Spinal cord (tissue), 10 donors: Measurements from ENCODE around the gene SLC22A5. TPM values are rescaled to one million over a fixed set of nuclear protein-coding genes. Genes with fewer than 3 reads are reported as not detected.

Experiments used
- DNase-seq, 6 donors: peaks; one replicate each; pipeline versions ENCODE4 v3.0.0 to v3.0.0-alpha.2; 2013 to 2015; ENCODE audit warnings: low spot score in 6 of 6, low read depth in 4 of 6
- H3K27ac ChIP-seq: one replicate; pipeline ENCODE4 v1.5.1; 2013; ENCODE audit warnings: low read depth, low read length, control low read depth
- H3K27me3 ChIP-seq: one replicate; pipeline ENCODE4 v1.6.1; 2013; ENCODE audit warnings: low read length; ENCODE audit not compliant: control insufficient read depth, insufficient read depth
- H3K36me3 ChIP-seq: one replicate; pipeline ENCODE4 v1.6.1; 2013; ENCODE audit warnings: low read length; ENCODE audit not compliant: control insufficient read depth, insufficient read depth
- H3K4me1 ChIP-seq: one replicate; pipeline ENCODE4 v1.6.1; 2013; ENCODE audit warnings: low read length; ENCODE audit not compliant: control insufficient read depth, insufficient read depth
- H3K4me3 ChIP-seq: one replicate; pipeline ENCODE4 v1.5.1; 2013; ENCODE audit warnings: low read depth, low read length, control low read depth
- H3K9me3 ChIP-seq: one replicate; pipeline ENCODE4 v1.6.1; 2013; ENCODE audit warnings: low read length; ENCODE audit not compliant: control insufficient read depth, insufficient read depth
- WGBS: methylation state at CpG from one replicate; pipeline ENCODE4 v1.1.5; 2013; ENCODE audit warnings: missing lambda C conversion rate; ENCODE audit not compliant: insufficient coverage; 5-methylcytosine and 5-hydroxymethylcytosine counted together
- polyA plus RNA-seq, 2 donors: library from polyadenylated mRNA; unstranded; fragments of 120-200 nt; gene quantifications; one replicate each; pipeline ENCODE4 v1.2.1, GENCODE V29; 2013; ENCODE audit not compliant: insufficient read length in 2 of 2
- total RNA-seq, 2 donors: library from RNA; depleted of rRNA in 1 of 2; stranded (reverse); fragments of 120-200 nt in 1 of 2; fragments of >200 nt in 1 of 2; gene quantifications; one replicate each; pipeline versions ENCODE4 v1.2.3 to v1.2.4, GENCODE V29; 2013 to 2014
- donor health status: healthy.

SLC22A5 gene
- total and polyA plus RNA-seq, 4 donors = 9.3 to 12.9 (median 11.3) TPM

DNA sequence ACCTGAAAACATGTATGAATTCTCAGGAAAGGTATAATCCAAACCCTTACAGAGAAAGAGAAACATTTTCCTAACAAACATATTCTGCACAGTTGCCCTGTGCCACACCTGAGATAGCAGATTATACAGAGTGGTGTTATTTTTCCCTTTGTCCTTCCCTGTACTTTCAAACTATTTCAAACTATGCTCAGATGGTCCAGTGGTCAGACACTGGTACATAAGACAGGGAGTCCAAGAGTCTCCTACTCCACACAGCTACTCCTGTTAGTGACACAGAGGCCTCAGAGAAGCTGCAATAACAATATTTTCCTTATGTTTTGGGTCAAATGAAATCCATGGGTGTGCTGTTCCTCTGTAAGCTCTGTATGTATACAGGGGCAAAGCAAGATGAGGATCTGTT lies 30.0 kb upstream of the SLC22A5 start:
- peaks cover 7% of the 10 kb centered on the region for H3K36me3 ChIP-seq
- no peaks in the 10 kb centered on the region for H3K27me3 ChIP-seq
- H3K4me3 ChIP-seq = no peak overlapping the region
- no peak overlapping the region for H3K27ac ChIP-seq
- H3K4me1 ChIP-seq = no peaks in the 10 kb centered on the region
- no peaks in the 10 kb centered on the region for H3K9me3 ChIP-seq
- DNase-seq = no peak

DNA sequence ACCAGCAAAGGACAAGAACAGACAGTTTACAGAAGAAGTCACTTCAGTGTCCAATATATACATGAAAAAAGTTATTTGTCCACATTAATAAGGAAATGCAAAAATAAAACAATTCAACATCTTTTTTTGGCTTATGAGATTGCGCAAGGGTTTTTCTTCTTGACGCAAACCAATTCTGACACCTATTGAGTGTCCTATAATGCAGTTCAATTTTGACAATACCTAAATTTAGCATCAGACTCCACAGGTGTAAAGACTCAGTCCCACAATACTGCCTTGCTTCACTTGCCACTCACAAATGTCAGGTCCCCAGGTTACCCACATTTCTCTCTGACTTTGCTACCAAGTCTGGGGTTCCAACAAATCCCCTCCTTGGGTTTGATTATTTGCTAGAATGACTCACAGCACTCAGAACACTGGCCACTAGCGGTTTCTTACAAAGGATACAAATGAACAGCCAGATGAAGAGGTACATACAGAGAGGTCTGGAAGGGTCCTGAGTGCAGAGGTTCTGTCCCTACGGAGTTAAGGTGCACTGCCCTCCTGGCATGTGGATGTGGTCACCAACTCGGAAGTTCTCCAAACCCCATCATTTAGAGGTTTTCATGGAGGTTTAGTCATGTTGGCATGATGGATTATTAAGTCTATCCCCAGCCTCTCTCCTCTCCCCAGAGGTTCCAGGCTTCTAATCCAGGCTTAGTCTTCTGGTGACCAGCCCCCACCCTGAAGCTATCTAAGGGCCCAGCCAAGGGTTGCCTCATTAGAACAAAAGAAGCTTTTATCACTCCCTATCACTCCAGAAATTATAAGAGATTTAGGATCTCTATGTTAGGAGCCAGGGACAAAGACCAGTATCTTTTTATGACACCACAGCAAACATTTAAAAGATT lies 27.0 kb upstream of the SLC22A5 start:
- H3K4me3 ChIP-seq = no peak overlapping the region
- H3K9me3 ChIP-seq = no peaks in the 10 kb centered on the region
- no peak for DNase-seq
- peaks cover 7% of the 10 kb centered on the region for H3K36me3 ChIP-seq
- no peaks in the 10 kb centered on the region for H3K27me3 ChIP-seq
- H3K4me1 ChIP-seq = no peaks in the 10 kb centered on the region
- H3K27ac ChIP-seq = no peak overlapping the region
- 94% methylated on average over 2 of the region's 5 CpGs for WGBS

DNA sequence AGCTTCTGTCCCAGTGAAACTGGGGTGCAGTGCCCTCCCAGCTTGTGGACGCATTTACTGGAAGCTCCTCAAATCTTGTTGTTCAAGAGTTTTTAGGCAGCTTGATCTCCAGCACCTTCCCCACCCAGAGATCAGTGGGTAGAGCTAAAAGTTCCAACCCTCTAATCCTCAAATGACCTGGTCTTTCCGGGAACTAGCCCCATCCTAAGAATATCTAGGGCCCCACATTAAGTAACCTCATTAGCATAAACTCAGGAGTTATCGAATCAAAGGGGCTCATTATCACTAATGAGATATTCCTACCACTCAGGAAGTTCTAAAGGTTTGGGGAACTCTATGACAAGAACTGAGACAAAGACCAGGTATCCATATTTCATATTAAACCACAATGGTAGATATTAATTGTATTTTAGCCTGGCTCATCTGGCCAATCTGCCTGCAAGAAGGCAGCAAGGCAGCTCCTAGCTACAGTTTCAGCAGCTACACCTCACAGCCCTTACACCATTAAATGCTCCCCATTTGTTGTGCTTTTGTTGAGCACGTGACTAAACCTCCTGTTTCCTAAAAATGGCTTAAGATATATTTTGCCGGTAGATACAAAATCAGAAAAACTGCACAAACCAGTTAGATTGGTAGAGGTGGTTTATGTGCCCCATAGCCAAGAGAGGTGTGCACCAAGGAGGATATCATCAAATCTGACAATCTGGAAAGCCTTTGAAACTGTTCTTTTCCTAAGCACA lies 24.6 kb upstream of the SLC22A5 start:
- no peaks in the 10 kb centered on the region for H3K4me1 ChIP-seq
- no peak for DNase-seq
- H3K27ac ChIP-seq = no peak overlapping the region
- WGBS = no CpG with 5 or more reads among the region's 5 CpGs
- no peak overlapping the region for H3K4me3 ChIP-seq
- no peaks in the 10 kb centered on the region for H3K27me3 ChIP-seq
- H3K36me3 ChIP-seq = peaks cover 12% of the 10 kb centered on the region
- H3K9me3 ChIP-seq = peaks cover 1% of the 10 kb centered on the region

DNA sequence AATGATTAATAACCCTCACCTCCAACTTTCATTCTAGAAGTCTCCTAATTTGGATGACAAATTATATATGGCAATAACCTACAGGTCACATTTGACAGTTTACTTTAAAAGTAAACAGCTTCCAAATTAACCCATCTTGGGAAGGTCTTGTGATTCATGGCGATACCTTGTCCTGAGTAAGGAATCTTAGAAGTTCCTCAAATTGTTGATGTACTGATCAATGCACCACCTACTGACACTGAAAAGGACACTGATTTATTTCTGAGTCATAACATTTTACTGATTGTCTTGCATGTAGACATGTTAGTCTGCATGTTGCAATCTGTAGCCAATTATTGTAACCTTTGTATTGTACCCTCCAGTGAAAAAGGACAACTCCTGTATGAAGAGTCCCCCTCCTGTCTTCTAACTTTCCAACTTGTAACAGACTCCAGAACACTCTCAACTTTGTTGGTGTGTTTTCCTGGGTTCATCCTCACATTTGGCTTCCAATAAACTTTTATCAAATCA lies 16.0 kb upstream of the SLC22A5 start:
- no peak for DNase-seq
- Histone ChIP-seq H3K9me3 (peaks cover 3% of the 10 kb centered on the region), H3K4me1 (no peaks in the 10 kb centered on the region), H3K27ac (no peak overlapping the region), H3K36me3 (peaks cover 10% of the 10 kb centered on the region), H3K27me3 (no peaks in the 10 kb centered on the region), H3K4me3 (no peak overlapping the region)
- no CpG with 5 or more reads among the region's 1 CpG for WGBS

DNA sequence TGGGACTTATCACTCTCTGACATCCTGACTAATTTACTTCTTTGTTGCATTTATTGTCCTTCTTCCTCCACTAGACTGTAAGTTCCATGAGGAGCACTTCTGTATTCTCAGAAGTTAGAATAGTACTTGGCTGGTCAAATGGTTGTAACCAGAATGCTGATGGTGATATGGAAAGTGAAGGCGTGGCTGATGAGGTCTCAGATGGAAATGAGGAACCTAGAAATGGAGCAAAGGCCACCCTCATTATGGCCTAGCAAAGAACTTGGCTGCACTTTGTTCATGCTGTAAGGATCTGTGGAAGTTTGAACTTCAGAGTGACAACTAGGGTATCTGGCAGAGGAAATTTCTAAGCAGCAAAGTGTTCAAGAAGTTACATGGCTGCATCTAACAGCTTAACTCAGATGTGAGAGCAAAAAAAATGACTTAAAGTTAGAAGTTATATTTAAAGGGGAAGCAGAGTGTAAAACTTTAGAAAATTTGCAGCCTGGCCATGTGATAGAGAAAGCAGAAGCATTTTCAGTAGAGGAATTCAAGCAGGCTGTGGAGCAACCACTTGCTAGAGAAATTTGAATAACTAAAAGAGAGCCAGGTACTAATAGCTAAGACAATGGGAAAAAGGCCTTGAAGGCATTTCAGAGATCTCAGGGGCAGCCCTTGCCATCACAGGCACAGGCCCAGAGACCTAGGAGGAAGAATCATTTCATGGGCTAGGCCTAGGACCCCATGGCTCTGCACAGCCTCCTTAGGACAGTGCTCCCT lies 14.9 kb upstream of the SLC22A5 start:
- peaks cover 6% of the 10 kb centered on the region for H3K36me3 ChIP-seq
- H3K4me3 ChIP-seq = no peak overlapping the region
- H3K27me3 ChIP-seq = no peaks in the 10 kb centered on the region
- H3K9me3 ChIP-seq = peaks cover 2% of the 10 kb centered on the region
- H3K4me1 ChIP-seq = no peaks in the 10 kb centered on the region
- no peak overlapping the region for H3K27ac ChIP-seq
- WGBS = 100% methylated on average over 1 of the region's 1 CpG
- DNase-seq = no peak

DNA sequence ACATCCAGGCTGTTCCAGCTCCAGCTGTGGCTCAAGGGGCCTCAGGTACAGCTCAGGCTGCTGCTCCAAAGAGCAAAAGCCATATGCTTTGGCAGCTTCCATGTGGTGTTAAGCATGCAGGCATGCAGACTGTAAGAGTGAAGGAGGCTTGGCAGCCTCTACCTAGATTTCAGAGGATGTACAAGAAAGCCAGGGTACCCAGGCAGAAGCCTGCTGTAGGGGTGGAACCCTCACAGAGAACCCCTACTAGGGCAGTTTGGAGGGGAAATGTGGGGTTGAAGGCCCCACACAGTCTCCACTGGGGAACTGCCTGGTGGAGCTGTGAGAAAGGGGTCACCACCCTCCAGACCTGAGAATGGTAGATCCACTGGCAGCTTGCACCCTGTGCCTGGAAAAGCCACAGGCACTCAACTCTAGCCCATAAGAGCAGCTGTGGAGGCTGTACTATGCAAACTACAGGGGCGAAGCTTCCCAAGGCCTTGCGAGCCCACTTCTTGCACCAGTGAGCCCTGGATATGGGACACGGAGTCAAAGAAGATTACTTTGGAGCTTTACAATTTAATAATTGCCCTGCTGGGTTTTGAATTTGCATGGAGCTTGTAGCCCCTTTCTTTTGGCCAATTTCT lies 14.3 kb upstream of the SLC22A5 start:
- 93% methylated on average over 3 of the region's 3 CpGs for WGBS
- Histone ChIP-seq H3K36me3 (peaks cover 5% of the 10 kb centered on the region), H3K4me3 (no peak overlapping the region), H3K27me3 (no peaks in the 10 kb centered on the region), H3K9me3 (peaks cover 2% of the 10 kb centered on the region), H3K4me1 (no peaks in the 10 kb centered on the region), H3K27ac (no peak overlapping the region)
- DNase-seq = no peak

DNA sequence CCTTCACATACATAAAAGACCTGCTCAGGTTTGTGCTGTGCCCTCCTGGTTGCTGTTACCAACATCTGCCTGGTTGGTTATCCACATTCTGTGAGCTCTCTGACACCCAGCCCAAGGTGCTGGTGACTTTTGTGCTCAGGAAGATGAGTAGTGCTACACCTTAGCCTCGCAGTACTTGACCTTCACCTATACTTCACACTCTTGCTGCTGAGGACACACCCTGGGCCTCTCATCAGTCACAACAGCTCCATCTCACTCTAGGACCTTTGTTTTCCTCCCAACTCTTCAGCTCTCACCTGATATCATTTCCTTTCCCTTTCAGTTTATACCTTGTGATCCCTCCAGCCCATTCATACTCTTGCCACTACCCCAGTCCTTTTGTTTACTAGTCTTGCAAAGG lies 10.7 kb upstream of the SLC22A5 start:
- no peaks in the 10 kb centered on the region for H3K4me1 ChIP-seq
- no peaks in the 10 kb centered on the region for H3K9me3 ChIP-seq
- H3K4me3 ChIP-seq = no peak overlapping the region
- no peaks in the 10 kb centered on the region for H3K27me3 ChIP-seq
- H3K27ac ChIP-seq = no peak overlapping the region
- DNase-seq = no peak
- peaks cover 9% of the 10 kb centered on the region for H3K36me3 ChIP-seq
- WGBS = 88% methylated on average over 1 of the region's 1 CpG

DNA sequence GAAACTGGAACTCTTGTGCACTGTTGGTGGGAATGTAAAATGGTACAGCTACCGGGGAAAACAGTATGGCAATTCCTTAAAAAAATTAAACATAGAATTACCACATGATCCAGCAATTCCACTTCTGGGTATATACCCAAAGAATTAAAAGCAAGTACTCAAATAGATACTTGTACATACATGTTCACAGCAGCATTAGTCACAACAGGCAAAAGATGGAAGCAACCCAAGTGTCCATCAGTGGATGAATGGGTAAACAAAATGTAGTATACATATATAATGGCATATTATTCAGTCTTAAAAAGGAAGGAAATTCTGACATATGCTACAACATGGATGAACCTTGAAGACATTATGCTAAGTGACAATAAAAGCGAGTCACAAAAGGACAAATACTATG lies 7.4 kb upstream of the SLC22A5 start:
- DNase-seq = no peak
- no peak overlapping the region for H3K4me3 ChIP-seq
- H3K36me3 ChIP-seq = peaks cover 14% of the 10 kb centered on the region
- H3K9me3 ChIP-seq = no peaks in the 10 kb centered on the region
- no peaks in the 10 kb centered on the region for H3K27me3 ChIP-seq
- no peak overlapping the region for H3K27ac ChIP-seq
- no peaks in the 10 kb centered on the region for H3K4me1 ChIP-seq
- WGBS = 100% methylated on average over 1 of the region's 2 CpGs

DNA sequence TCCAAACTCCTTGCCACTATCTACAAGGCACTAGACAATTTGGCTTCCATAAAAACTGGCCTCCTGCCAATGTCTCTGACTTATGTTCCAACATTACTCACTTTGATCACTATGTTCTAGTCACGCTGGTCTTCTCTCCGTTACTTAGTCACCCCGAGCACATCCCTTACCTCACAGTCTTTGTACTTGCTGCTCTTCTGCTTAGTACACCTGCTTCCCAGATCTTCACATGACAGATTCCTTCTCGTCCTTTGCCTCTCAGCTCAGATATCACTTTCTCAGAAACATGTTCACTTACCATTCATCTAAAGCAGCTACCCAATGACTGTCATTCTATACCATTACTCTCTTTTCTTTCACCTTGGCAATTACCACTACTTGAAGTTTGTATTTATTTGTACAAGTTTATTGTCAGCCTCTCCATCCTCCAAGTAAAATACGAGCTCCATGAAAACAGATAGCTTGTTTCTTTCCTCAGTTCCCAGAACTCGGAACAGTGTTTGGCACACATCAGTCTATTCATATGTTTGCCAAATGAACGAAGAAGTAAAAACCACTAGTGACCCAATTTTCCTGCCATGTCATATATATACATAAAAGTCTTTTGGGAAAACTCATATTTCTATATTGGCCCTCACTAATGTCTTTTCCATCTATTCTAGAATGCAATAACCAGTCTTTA lies 5.9 kb upstream of the SLC22A5 start:
- Histone ChIP-seq H3K27me3 (no peaks in the 10 kb centered on the region), H3K36me3 (peaks cover 12% of the 10 kb centered on the region), H3K4me1 (no peaks in the 10 kb centered on the region), H3K27ac (no peak overlapping the region), H3K9me3 (no peaks in the 10 kb centered on the region), H3K4me3 (no peak overlapping the region)
- WGBS = 68% methylated on average over 5 of the region's 7 CpGs
- peak in 2 of 6 donors; percentile 34 to 59 for DNase-seq
